Adrenal gland (tissue), 5 donors: ENCODE measurements around the gene UNC79.

Experiments
- POLR2A ChIP-seq, 2 donors: fragments of 450-650 bp; IDR thresholded peaks; one replicate each; pipeline ENCODE4 v1.6.1; 2017; ENCODE audit warnings: antibody characterized with exemption in 2 of 2, mild to moderate bottlenecking in 2 of 2, moderate library complexity in 1 of 2
- TF ChIP-seq, protein P1 (sequence below), 6 experiments: fragments of 450-650 bp in 4 of 6; fragments of 200-600 bp in 2 of 6; sonication (generic) in 1 of 6; IDR thresholded peaks; 1 replicate in 5 of 6; 2 replicates in 1 of 6; pipeline versions ENCODE4 v1.5.1 to v1.8.0; 2016 to 2021; ENCODE audit warnings: antibody characterized with exemption in 6 of 6, mild to moderate bottlenecking in 2 of 6, moderate library complexity in 1 of 6
- donor health status: DM: no; HTN: no; CAD: no.

- TF ChIP-seq, protein P1, sequence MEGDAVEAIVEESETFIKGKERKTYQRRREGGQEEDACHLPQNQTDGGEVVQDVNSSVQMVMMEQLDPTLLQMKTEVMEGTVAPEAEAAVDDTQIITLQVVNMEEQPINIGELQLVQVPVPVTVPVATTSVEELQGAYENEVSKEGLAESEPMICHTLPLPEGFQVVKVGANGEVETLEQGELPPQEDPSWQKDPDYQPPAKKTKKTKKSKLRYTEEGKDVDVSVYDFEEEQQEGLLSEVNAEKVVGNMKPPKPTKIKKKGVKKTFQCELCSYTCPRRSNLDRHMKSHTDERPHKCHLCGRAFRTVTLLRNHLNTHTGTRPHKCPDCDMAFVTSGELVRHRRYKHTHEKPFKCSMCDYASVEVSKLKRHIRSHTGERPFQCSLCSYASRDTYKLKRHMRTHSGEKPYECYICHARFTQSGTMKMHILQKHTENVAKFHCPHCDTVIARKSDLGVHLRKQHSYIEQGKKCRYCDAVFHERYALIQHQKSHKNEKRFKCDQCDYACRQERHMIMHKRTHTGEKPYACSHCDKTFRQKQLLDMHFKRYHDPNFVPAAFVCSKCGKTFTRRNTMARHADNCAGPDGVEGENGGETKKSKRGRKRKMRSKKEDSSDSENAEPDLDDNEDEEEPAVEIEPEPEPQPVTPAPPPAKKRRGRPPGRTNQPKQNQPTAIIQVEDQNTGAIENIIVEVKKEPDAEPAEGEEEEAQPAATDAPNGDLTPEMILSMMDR (IDR thresholded peaks at IDR 0.05), result no peak
- TF ChIP-seq POLR2A (IDR thresholded peaks at IDR 0.05), result no peak
Observed at GRCh38 chr14:93549595-93549994, 118.9 kb downstream of the UNC79 start.
